Stomach (tissue), 4 donors: ENCODE data around the gene CUL5.

Experiments used
- POLR2A ChIP-seq, 4 donors: fragments of 450-650 bp; IDR thresholded peaks; one replicate each; pipeline ENCODE4 v1.6.1; 2016; ENCODE audit warnings: antibody characterized with exemption in 4 of 4, control low read depth in 2 of 4, mild to moderate bottlenecking in 1 of 4, moderate library complexity in 1 of 4
- TF ChIP-seq, protein P1 (sequence below), 7 experiments: fragments of 450-650 bp in 4 of 7; fragments of 200-600 bp in 3 of 7; sonication (generic) in 3 of 7; IDR thresholded peaks; one replicate each; pipeline ENCODE4 v1.5.1; 2016 to 2019; ENCODE audit warnings: antibody characterized with exemption in 7 of 7, control low read depth in 2 of 7, mild to moderate bottlenecking in 1 of 7

DNA sequence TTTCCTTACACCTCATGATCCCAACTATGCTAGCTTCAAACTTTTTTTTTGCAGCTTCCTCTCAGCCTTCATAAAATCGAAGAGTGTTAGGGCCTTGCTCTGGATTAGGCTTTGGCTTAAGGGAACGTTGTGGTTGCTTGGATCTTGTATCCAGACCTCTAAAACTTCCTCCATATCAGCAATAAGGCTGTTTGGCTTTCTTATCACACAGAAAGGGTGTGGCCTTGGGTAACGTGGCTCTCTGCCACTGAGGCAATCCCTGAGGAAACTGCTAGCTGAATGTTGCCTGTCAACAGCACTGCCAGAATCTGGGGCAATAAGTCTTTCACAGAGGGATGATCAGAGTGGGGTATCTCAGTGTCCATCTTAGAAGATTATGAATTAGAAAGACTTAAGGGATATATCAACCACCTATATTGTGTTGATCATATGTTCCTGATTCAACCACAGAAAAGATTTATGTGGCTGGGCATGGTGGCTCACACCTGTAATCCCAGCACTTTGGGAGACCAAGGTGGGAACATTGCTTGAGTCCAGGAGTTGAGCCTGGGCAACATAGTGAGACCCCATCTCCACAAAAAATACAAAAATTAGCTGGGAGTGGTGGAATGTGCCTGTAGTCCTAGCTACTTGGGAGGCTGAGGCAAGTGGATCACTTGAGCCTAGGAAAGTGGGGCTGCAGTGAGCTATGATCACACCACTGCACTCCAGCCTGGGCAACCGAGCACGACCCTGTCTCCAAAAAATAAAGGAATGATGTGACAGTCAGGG is 12.5 kb upstream of the CUL5 start:
- no peak for TF ChIP-seq POLR2A (IDR thresholded peaks at IDR 0.05)
- TF ChIP-seq, protein P1, sequence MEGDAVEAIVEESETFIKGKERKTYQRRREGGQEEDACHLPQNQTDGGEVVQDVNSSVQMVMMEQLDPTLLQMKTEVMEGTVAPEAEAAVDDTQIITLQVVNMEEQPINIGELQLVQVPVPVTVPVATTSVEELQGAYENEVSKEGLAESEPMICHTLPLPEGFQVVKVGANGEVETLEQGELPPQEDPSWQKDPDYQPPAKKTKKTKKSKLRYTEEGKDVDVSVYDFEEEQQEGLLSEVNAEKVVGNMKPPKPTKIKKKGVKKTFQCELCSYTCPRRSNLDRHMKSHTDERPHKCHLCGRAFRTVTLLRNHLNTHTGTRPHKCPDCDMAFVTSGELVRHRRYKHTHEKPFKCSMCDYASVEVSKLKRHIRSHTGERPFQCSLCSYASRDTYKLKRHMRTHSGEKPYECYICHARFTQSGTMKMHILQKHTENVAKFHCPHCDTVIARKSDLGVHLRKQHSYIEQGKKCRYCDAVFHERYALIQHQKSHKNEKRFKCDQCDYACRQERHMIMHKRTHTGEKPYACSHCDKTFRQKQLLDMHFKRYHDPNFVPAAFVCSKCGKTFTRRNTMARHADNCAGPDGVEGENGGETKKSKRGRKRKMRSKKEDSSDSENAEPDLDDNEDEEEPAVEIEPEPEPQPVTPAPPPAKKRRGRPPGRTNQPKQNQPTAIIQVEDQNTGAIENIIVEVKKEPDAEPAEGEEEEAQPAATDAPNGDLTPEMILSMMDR (IDR thresholded peaks at IDR 0.05): no peak
